H1 (cell line): Measurements from ENCODE around the gene PITPNM1. TPM values are rescaled to one million over a fixed set of nuclear protein-coding genes. Genes with fewer than 3 reads are reported as not detected.

Experiments
- CTCF ChIA-PET: fragments of 300-600 bp; sonication (Branson Sonifier 250); formaldehyde crosslinking; loops from one replicate; lab custom pipeline; 2021; ENCODE audit not compliant: partially characterized antibody; lab: Charles Lee
- POLR2A ChIA-PET: fragments of 300-600 bp; sonication (Branson Sonifier 250); formaldehyde crosslinking; loops from one replicate; lab custom pipeline; 2021; ENCODE audit warnings: inconsistent platforms; ENCODE audit not compliant: partially characterized antibody; lab: Charles Lee
- DNase-seq, 2 experiments: peaks; one replicate each; pipeline versions ENCODE4 v3.0.0 to v3.0.0-alpha.2; 2010 to 2022; ENCODE audit warnings: low spot score in 2 of 2, low read depth in 1 of 2, mixed read lengths in 1 of 2
- FAIRE-seq: peaks from 2 replicates; lab custom pipeline; 2011; peaks lifted over from hg19 to GRCh38; lab: Jason Lieb, UNC
- H2AFZ ChIP-seq: 2 replicates; pipeline ENCODE4 v1.8.1; 2012; ENCODE audit warnings: low read length, inconsistent platforms
- H2AK5ac ChIP-seq: 2 replicates; pipeline ENCODE4 v1.6.1; 2013; ENCODE audit warnings: low read depth, low read length
- H2BK120ac ChIP-seq: replicated peaks from 2 replicates; pipeline ENCODE3; 2013; ENCODE audit warnings: low read depth, low read length, inconsistent platforms
- H2BK12ac ChIP-seq: 2 replicates; pipeline ENCODE4 v1.6.1; 2013; ENCODE audit warnings: low read depth, low read length
- H2BK15ac ChIP-seq: 2 replicates; pipeline ENCODE4 v1.6.1; 2013; ENCODE audit warnings: low read length
- H2BK20ac ChIP-seq: 2 replicates; pipeline ENCODE4 v1.6.1; 2013; ENCODE audit warnings: low read length
- H2BK5ac ChIP-seq: 2 replicates; pipeline ENCODE4 v1.6.1; 2013; ENCODE audit warnings: low read depth, low read length
- H3K14ac ChIP-seq: 2 replicates; pipeline ENCODE4 v1.6.1; 2013; ENCODE audit warnings: inconsistent platforms; ENCODE audit not compliant: insufficient read length
- H3K18ac ChIP-seq: 2 replicates; pipeline ENCODE4 v1.6.1; 2013; ENCODE audit warnings: low read length; ENCODE audit errors: extremely low read depth
- H3K23ac ChIP-seq: 2 replicates; pipeline ENCODE4 v1.6.1; 2013; ENCODE audit warnings: inconsistent platforms; ENCODE audit not compliant: insufficient read length
- H3K23me2 ChIP-seq: 2 replicates; pipeline ENCODE4 v1.6.1; 2013; ENCODE audit warnings: low read depth, low read length
- H3K27ac ChIP-seq: 2 replicates; pipeline ENCODE4 v1.6.1; 2011; ENCODE audit warnings: low read depth, low read length, inconsistent platforms
- H3K27me3 ChIP-seq, 4 experiments: replicated peaks in 1 of 4; 1 replicate in 1 of 4; 2 replicates in 3 of 4; pipeline versions ENCODE4 v1.6.1 to v1.8.1; 2011 to 2013; ENCODE audit warnings: low read length in 3 of 4, mild to moderate bottlenecking in 3 of 4, inconsistent platforms in 2 of 4, mixed read lengths in 2 of 4, moderate library complexity in 1 of 4; ENCODE audit not compliant: control insufficient read depth in 3 of 4, insufficient read depth in 3 of 4; ENCODE audit errors: extremely low read depth in 1 of 4
- H3K36me3 ChIP-seq, 4 experiments: 2 replicates each; pipeline versions ENCODE4 v1.6.1 to v1.8.1; 2011 to 2013; ENCODE audit warnings: mild to moderate bottlenecking in 4 of 4, low read length in 3 of 4, moderate library complexity in 2 of 4, control low read depth in 1 of 4, inconsistent platforms in 1 of 4; ENCODE audit not compliant: insufficient read depth in 4 of 4, control insufficient read depth in 2 of 4
- H3K4ac ChIP-seq: replicated peaks from 2 replicates; pipeline ENCODE3; 2013; ENCODE audit warnings: low read length, low read depth, mixed read lengths, inconsistent platforms; ENCODE audit not compliant: insufficient read length
- H3K4me1 ChIP-seq, 4 experiments: replicated peaks in 1 of 4; 1 replicate in 1 of 4; 2 replicates in 3 of 4; pipeline versions ENCODE4 v1.6.1 to v1.8.1; 2011 to 2013; ENCODE audit warnings: low read length in 3 of 4, inconsistent platforms in 2 of 4, mixed read lengths in 1 of 4; ENCODE audit not compliant: insufficient read depth in 4 of 4, control insufficient read depth in 3 of 4
- H3K4me2 ChIP-seq, 2 experiments: 2 replicates each; pipeline versions ENCODE4 v1.6.1 to v1.8.1; 2011 to 2013; ENCODE audit warnings: low read depth in 2 of 2, low read length in 2 of 2, control low read depth in 1 of 2, inconsistent platforms in 1 of 2, mild to moderate bottlenecking in 1 of 2; ENCODE audit not compliant: insufficient read depth in 1 of 2
- H3K4me3 ChIP-seq, 4 experiments: fragments of 200-600, 300-600 bp in 1 of 4; sonication (generic), shearing (Covaris generic), sonication (Bioruptor Twin) in 1 of 4; 2 replicates each; pipeline versions ENCODE4 v1.5.1 to v1.8.1; 2011 to 2016; ENCODE audit warnings: low read length in 4 of 4, low read depth in 3 of 4, control low read depth in 2 of 4, inconsistent platforms in 2 of 4, mild to moderate bottlenecking in 2 of 4, mixed read lengths in 1 of 4, moderate library complexity in 1 of 4; ENCODE audit not compliant: insufficient read depth in 2 of 4; ENCODE audit errors: extremely low read depth in 1 of 4
- H3K56ac ChIP-seq: replicated peaks from 2 replicates; pipeline ENCODE3; 2013; ENCODE audit warnings: low read depth, mild to moderate bottlenecking, mixed read lengths, low read length, inconsistent platforms; ENCODE audit not compliant: insufficient read length
- H3K79me1 ChIP-seq: 2 replicates; pipeline ENCODE4 v1.6.1; 2013; ENCODE audit warnings: low read depth, low read length, control low read depth
- H3K79me2 ChIP-seq, 2 experiments: 2 replicates each; pipeline versions ENCODE4 v1.6.1 to v1.8.1; 2012 to 2013; ENCODE audit warnings: low read length in 2 of 2, mild to moderate bottlenecking in 2 of 2, inconsistent platforms in 1 of 2; ENCODE audit not compliant: insufficient read depth in 2 of 2, control insufficient read depth in 1 of 2
- H3K9ac ChIP-seq, 4 experiments: replicated peaks in 1 of 4; 1 replicate in 1 of 4; 2 replicates in 3 of 4; pipeline versions ENCODE4 v1.6.1 to v1.8.1; 2011 to 2013; ENCODE audit warnings: low read depth in 3 of 4, low read length in 3 of 4, control low read depth in 2 of 4, mild to moderate bottlenecking in 2 of 4, moderate library complexity in 2 of 4, inconsistent platforms in 1 of 4; ENCODE audit errors: extremely low read depth in 1 of 4
- H3K9me3 ChIP-seq, 2 experiments: 2 replicates each; pipeline versions ENCODE4 v1.6.1 to v1.8.1; 2012 to 2013; ENCODE audit warnings: mild to moderate bottlenecking in 2 of 2, moderate library complexity in 2 of 2, control low read depth in 1 of 2, inconsistent platforms in 1 of 2, low read depth in 1 of 2, low read length in 1 of 2, mixed read lengths in 1 of 2; ENCODE audit not compliant: insufficient read depth in 2 of 2
- H4K20me1 ChIP-seq, 2 experiments: replicated peaks in 1 of 2; 2 replicates each; pipeline versions ENCODE3 to v1.8.1; 2011 to 2013; ENCODE audit warnings: inconsistent platforms in 2 of 2, low read length in 2 of 2, mild to moderate bottlenecking in 1 of 2; ENCODE audit not compliant: insufficient read depth in 2 of 2, control insufficient read depth in 1 of 2
- H4K5ac ChIP-seq: 2 replicates; pipeline ENCODE4 v1.6.1; 2013; ENCODE audit warnings: low read length, low read depth, mixed read lengths, inconsistent platforms; ENCODE audit not compliant: insufficient read length
- H4K8ac ChIP-seq: 2 replicates; pipeline ENCODE4 v1.8.0; 2013; ENCODE audit warnings: mild to moderate bottlenecking, moderate library complexity, low read length, inconsistent platforms; ENCODE audit not compliant: insufficient read depth; ENCODE audit errors: extremely low read depth
- H4K91ac ChIP-seq: replicated peaks from 2 replicates; pipeline ENCODE3; 2013; ENCODE audit warnings: low read length, mixed read lengths, inconsistent platforms; ENCODE audit not compliant: insufficient read length
- ATF2 ChIP-seq: IDR thresholded peaks from 2 replicates; pipeline ENCODE4 v1.6.1; 2012; ENCODE audit warnings: low read length, inconsistent platforms
- CHD1 ChIP-seq: IDR thresholded peaks from 2 replicates; pipeline ENCODE4 v1.6.1; 2012; ENCODE audit warnings: low read depth, low read length, improper control_type of control experiment
- GABPA ChIP-seq: IDR thresholded peaks from 2 replicates; pipeline ENCODE4 v1.6.1; 2011; ENCODE audit warnings: mild to moderate bottlenecking, low read length, moderate library complexity, borderline replicate concordance; ENCODE audit not compliant: insufficient read depth
- GTF2F1 ChIP-seq: IDR thresholded peaks from 2 replicates; pipeline ENCODE4 v1.6.1; 2012; ENCODE audit warnings: low read depth, low read length, improper control_type of control experiment, borderline replicate concordance
- PHF8 ChIP-seq: fragments of 200-600 bp; sonication (generic); conservative IDR thresholded peaks from 2 replicates; pipeline ENCODE4 v1.7.1; 2012; ENCODE audit warnings: low read depth, mild to moderate bottlenecking, inconsistent platforms, low read length, moderate library complexity
- POU5F1 ChIP-seq: IDR thresholded peaks from 2 replicates; pipeline ENCODE4 v1.6.1; 2011; ENCODE audit warnings: low read depth, mild to moderate bottlenecking, low read length, moderate library complexity
- RXRA ChIP-seq: IDR thresholded peaks from 2 replicates; pipeline ENCODE4 v1.6.1; 2011; ENCODE audit warnings: low read depth, mild to moderate bottlenecking, low read length, moderate library complexity; ENCODE audit not compliant: insufficient read depth
- TCF12 ChIP-seq: IDR thresholded peaks from 2 replicates; pipeline ENCODE4 v1.6.1; 2011; ENCODE audit warnings: low read depth, mild to moderate bottlenecking, low read length
- TEAD4 ChIP-seq: IDR thresholded peaks from 2 replicates; pipeline ENCODE4 v1.6.1; 2012; ENCODE audit warnings: low read depth, low read length, inconsistent platforms, mixed read lengths
- USF2 ChIP-seq: IDR thresholded peaks from 2 replicates; pipeline ENCODE4 v1.6.1; 2011; ENCODE audit warnings: low read length, improper control_type of control experiment
- YY1 ChIP-seq: IDR thresholded peaks from 2 replicates; pipeline ENCODE4 v1.6.1; 2011; ENCODE audit warnings: low read depth, mild to moderate bottlenecking, low read length
- WGBS, 2 experiments: shearing (Covaris generic) in 1 of 2; methylation state at CpG; one replicate each; pipeline versions ENCODE4 v1.1.6 to v1.1.7; 2013 to 2015; ENCODE audit warnings: low lambda C conversion rate in 2 of 2, mixed read lengths in 2 of 2, inconsistent platforms in 1 of 2, low coverage in 1 of 2, missing lambda C conversion rate in 1 of 2; ENCODE audit not compliant: insufficient replicate concordance in 2 of 2, insufficient coverage in 1 of 2, insufficient read length in 1 of 2; ENCODE audit errors: extremely low coverage in 1 of 2, missing lambda C conversion rate in 1 of 2; 5-methylcytosine and 5-hydroxymethylcytosine counted together
- polyA plus RNA-seq, 7 experiments: library from polyadenylated mRNA; depleted of rRNA in 3 of 7; stranded (reverse) in 5 of 7; unstranded in 2 of 7; fragments of >200 nt in 5 of 7; fragments of 200-250 nt in 2 of 7; gene quantifications; 1 replicate in 5 of 7; 2 replicates in 1 of 7; 4 replicates in 1 of 7; pipeline versions ENCODE4 v1.2.1 to v1.2.3, GENCODE V29; 2011 to 2013; ENCODE audit warnings: missing spikeins in 2 of 7, mixed read lengths in 2 of 7
- total RNA-seq: library from RNA; stranded (reverse); fragmentation: NEBNext Ultra II Directional; extraction: Animal tissue kit (Norgen Biotek cat#: 25700); gene quantifications from 2 replicates; pipeline ENCODE4 v1.2.1, GENCODE V29; 2021

Gene PITPNM1
- total and polyA plus RNA-seq, 2 of the 8 experiments (the other 6 are each of a cell fraction or from before 2014, with no cell fraction given) = 27.2 to 52.7 TPM

GRCh38 chr11:67466367-67466766 is 38.8 kb downstream of the PITPNM1 start:
- no peaks in the 10 kb centered on the region for H3K27me3 ChIP-seq
- H3K9me3 ChIP-seq = no peaks in the 10 kb centered on the region
- no peak overlapping the region for H3K14ac ChIP-seq
- no peak overlapping the region for H2BK15ac ChIP-seq
- no peak overlapping the region for H3K4me3 ChIP-seq
- no peak overlapping the region for H2BK12ac ChIP-seq
- no peak overlapping the region for H4K91ac ChIP-seq
- CTCF ChIA-PET = interaction anchor here (1.1 to 2.3 kb wide), 4 partner anchors 65 to 161 kb away, joined by 3 to 15 read pairs (median 6); partner anchors contain the start of gene PPP1CA
- 75% methylated on average over 5 of the region's 5 CpGs; no CpG with 5 or more reads in 1 of the 2 experiments for WGBS, 2 experiments
- no peaks in the 10 kb centered on the region for H3K36me3 ChIP-seq
- no peak overlapping the region for H2BK120ac ChIP-seq
- no peak overlapping the region for H2BK20ac ChIP-seq
- no peak overlapping the region for H2AFZ ChIP-seq
- peaks cover 0 to 3% of the 10 kb centered on the region in 2 experiments for H4K20me1 ChIP-seq
- no peak overlapping the region for H2BK5ac ChIP-seq
- DNase-seq (no peak), FAIRE-seq (no peak)
- H4K8ac ChIP-seq = no peak overlapping the region
- H3K27ac ChIP-seq = no peak overlapping the region
- no peak overlapping the region for H3K4ac ChIP-seq
- peaks cover 2 to 14% (median 6%) of the 10 kb centered on the region in 4 experiments; a peak in 6 of 7 replicates for H3K4me1 ChIP-seq
- no peak overlapping the region for H3K56ac ChIP-seq
- H3K18ac ChIP-seq = no peak overlapping the region
- H3K79me1 ChIP-seq = peaks cover 2% of the 10 kb centered on the region
- POLR2A ChIA-PET = interaction anchor here (0.6 to 2.3 kb wide), 11 partner anchors 10 to 65 kb away, joined by 3 to 15 read pairs (median 6); partner anchors contain the start of genes CABP4, CORO1B, GPR152 and PPP1CA
- H3K4me2 ChIP-seq = no peak overlapping the region
- H4K5ac ChIP-seq = no peak overlapping the region
- H3K23ac ChIP-seq = no peak overlapping the region
- peaks cover 0 to 3% of the 10 kb centered on the region in 2 experiments; a peak in 2 of 4 replicates for H3K79me2 ChIP-seq
- H2AK5ac ChIP-seq = no peak overlapping the region
- no peak overlapping the region for H3K9ac ChIP-seq
- H3K23me2 ChIP-seq = peaks cover 6% of the 10 kb centered on the region
- TF ChIP-seq RXRA = no peak
- no peak for TF ChIP-seq CHD1
- no peak for TF ChIP-seq POU5F1
- no peak for TF ChIP-seq TEAD4
- TF ChIP-seq GTF2F1 = no peak
- no peak for TF ChIP-seq PHF8
- TF ChIP-seq ATF2 = no peak
- no peak for TF ChIP-seq USF2
- TF ChIP-seq GABPA = no peak
- no peak for TF ChIP-seq YY1
- TF ChIP-seq TCF12 = no peak
